K562 (cell line): ENCODE measurements around the gene PRODH2. TPM values are rescaled to one million over a fixed set of nuclear protein-coding genes. Genes with fewer than 3 reads are reported as not detected.
A peak's percentile ranks its signal among the peaks of the same experiment; 100 is the strongest.

Experiments
- ATAC-seq: fragments of 200-7000 bp; cut with Tn5 transposase; 3 replicates; pipeline ENCODE4 v1.9.1; 2020; ENCODE audit warnings: moderate library complexity
- BruUV-seq: library from RNA; stranded (reverse); fragments of 400-500 nt; replicated peaks from 2 replicates; lab custom pipeline; 2021; lab: Mats Ljungman, UMichigan
- CTCF ChIA-PET: fragments of 300-600 bp; formaldehyde crosslinking; extraction: SDS; loops from one replicate; lab custom pipeline; 2021; ENCODE audit warnings: low intra/inter-chr PET ratio; lab: Yijun Ruan, JAX
- POLR2A ChIA-PET: fragments of 300-600, 350-650 bp; sonication (Branson Sonifier 250); formaldehyde crosslinking; extraction: SDS; loops from one replicate; lab custom pipeline; 2021; ENCODE audit warnings: antibody characterized with exemption, inconsistent platforms; lab: Yijun Ruan, JAX
- DNase-seq, 4 experiments: peaks; one replicate each; pipeline versions ENCODE4 v3.0.0 to v3.0.0-alpha.2; 2011 to 2018; ENCODE audit warnings: low spot score in 3 of 4, mixed read lengths in 3 of 4; ENCODE audit errors: extremely low read depth in 1 of 4
- FAIRE-seq: peaks from 2 replicates; lab custom pipeline; 2011; peaks lifted over from hg19 to GRCh38; lab: Jason Lieb, UNC
- H2AFZ ChIP-seq: 2 replicates; pipeline ENCODE4 v1.6.0; 2011; ENCODE audit warnings: low read depth, low read length, control low read depth, inconsistent platforms
- H3K27ac ChIP-seq: fragments of 200-600 bp; 3 replicates; pipeline ENCODE4 v1.8.0; 2011; ENCODE audit warnings: low read depth, mild to moderate bottlenecking, control low read depth, inconsistent platforms, low read length, moderate library complexity, mixed read lengths; ENCODE audit errors: extremely low read depth
- H3K27me3 ChIP-seq, 2 experiments: fragments of 300-600 bp in 1 of 2; 2 replicates in 1 of 2; 3 replicates in 1 of 2; pipeline versions ENCODE4 v1.6.0 to v1.8.0; 2011; ENCODE audit warnings: inconsistent platforms in 2 of 2, low read length in 2 of 2, mild to moderate bottlenecking in 1 of 2, mixed read lengths in 1 of 2, moderate library complexity in 1 of 2; ENCODE audit not compliant: control insufficient read depth in 2 of 2, insufficient read depth in 2 of 2
- H3K36me3 ChIP-seq: fragments of 300-600 bp; 3 replicates; pipeline ENCODE4 v1.8.0; 2011; ENCODE audit warnings: mild to moderate bottlenecking, low read length, inconsistent platforms; ENCODE audit not compliant: control insufficient read depth, insufficient read depth
- H3K4me1 ChIP-seq, 2 experiments: fragments of 200-600 bp in 1 of 2; replicated peaks in 1 of 2; 2 replicates in 1 of 2; 3 replicates in 1 of 2; pipeline versions ENCODE4 v1.5.1 to v1.8.0; 2011; ENCODE audit warnings: inconsistent platforms in 2 of 2, low read length in 2 of 2, mild to moderate bottlenecking in 1 of 2, mixed read lengths in 1 of 2, moderate library complexity in 1 of 2; ENCODE audit not compliant: control insufficient read depth in 2 of 2, insufficient read depth in 2 of 2
- H3K4me2 ChIP-seq: 2 replicates; pipeline ENCODE4 v1.6.1; 2011; ENCODE audit warnings: low read length, control low read depth, inconsistent platforms, mixed read lengths; ENCODE audit not compliant: insufficient read depth
- H3K4me3 ChIP-seq: fragments of 200-600 bp; sonication (generic), shearing (Covaris generic); 2 replicates; pipeline ENCODE4 v1.5.1; 2016; ENCODE audit warnings: control low read depth, inconsistent platforms
- H3K79me2 ChIP-seq: fragments of 200-600 bp; 3 replicates; pipeline ENCODE4 v1.8.0; 2011; ENCODE audit warnings: low read length, inconsistent platforms; ENCODE audit not compliant: control insufficient read depth, insufficient read depth
- H3K9ac ChIP-seq, 2 experiments: 2 replicates each; pipeline versions ENCODE4 v1.6.0 to v1.6.1; 2011; ENCODE audit warnings: low read depth in 2 of 2, low read length in 2 of 2, control low read depth in 1 of 2, inconsistent platforms in 1 of 2, mild to moderate bottlenecking in 1 of 2, mixed read lengths in 1 of 2; ENCODE audit not compliant: insufficient read depth in 1 of 2
- H3K9me1 ChIP-seq: one replicate; pipeline ENCODE4 v1.6.0; 2011; ENCODE audit warnings: inconsistent platforms, mild to moderate bottlenecking, low read length, moderate library complexity; ENCODE audit not compliant: control insufficient read depth, insufficient read depth
- H3K9me3 ChIP-seq: replicated peaks from 2 replicates; pipeline ENCODE4 v1.5.1; 2011; ENCODE audit warnings: low read depth, low read length, inconsistent platforms; ENCODE audit not compliant: control insufficient read depth, insufficient read depth
- H4K20me1 ChIP-seq: replicated peaks from 2 replicates; pipeline ENCODE4 v1.6.1; 2011; ENCODE audit warnings: low read length, inconsistent platforms, mixed read lengths; ENCODE audit not compliant: control insufficient read depth, insufficient read depth
- POLR2G ChIP-seq: fragments of 200-400 bp; formaldehyde crosslinking; IDR thresholded peaks from 2 replicates; pipeline ENCODE4 v1.6.1; 2017; ENCODE audit warnings: low read depth, mild to moderate bottlenecking, antibody characterized with exemption, low read length, moderate library complexity
- RBFOX2 ChIP-seq: fragments of 200-400 bp; formaldehyde crosslinking; IDR thresholded peaks from 2 replicates; pipeline ENCODE4 v1.6.1; 2017; ENCODE audit warnings: low read depth, mild to moderate bottlenecking, low read length, moderate library complexity
- ZNF444 ChIP-seq: fragments of 250-450 bp; sonication (Bioruptor Pico); IDR thresholded peaks from 2 replicates; pipeline ENCODE4 v1.4.0; 2020; ENCODE audit warnings: mild to moderate bottlenecking, moderate library complexity
- WGBS: fragments of 100-300 bp; shearing (Covaris generic); methylation state at CpG from one replicate; pipeline ENCODE4 v1.1.6; 2016; ENCODE audit warnings: low coverage, mixed read lengths; ENCODE audit not compliant: insufficient coverage; ENCODE audit errors: missing lambda C conversion rate; 5-methylcytosine and 5-hydroxymethylcytosine counted together
- in situ Hi-C: fragments of 300-500 bp; cut with MboI; formaldehyde crosslinking; loops from 4 replicates; pipeline ENCODE4 v1.15.0; 2018; ENCODE audit warnings: inconsistent platforms, mixed read lengths
- intact Hi-C: fragments of 100-400 bp; cut with micrococcal nuclease; formaldehyde crosslinking; loops from 2 replicates; pipeline ENCODE4 v1.14.2; 2022
- polyA plus RNA-seq, 8 experiments: library from polyadenylated mRNA; depleted of rRNA in 4 of 8; stranded (reverse) in 5 of 8; unstranded in 3 of 8; fragments of >200 nt; fragmentation: Nextera tagmentation in 2 of 8; fragmentation: Illumina TruSeq in 1 of 8; extraction: Ambion mirVana in 2 of 8; extraction: Trizol in 1 of 8; gene quantifications; 2 replicates each; pipeline versions ENCODE4 v1.2.1 to v1.2.3, GENCODE V29; 2011 to 2014; ENCODE audit warnings: inconsistent platforms in 1 of 8, missing spikeins in 1 of 8
- total RNA-seq, 7 experiments: library from RNA; depleted of rRNA in 6 of 7; stranded (reverse); fragments of >200 nt in 6 of 7; fragmentation: Illumina TruSeq in 2 of 7; extraction: Trizol in 2 of 7; gene quantifications; 2 replicates each; pipeline versions ENCODE4 v1.2.1 to v1.2.3, GENCODE V29; 2011 to 2021; ENCODE audit warnings: low replicate concordance in 1 of 7

The PRODH2 gene
- total and polyA plus RNA-seq, 9 of the 15 experiments (the other 6 are each of a cell fraction or from before 2014, with no cell fraction given), result not detected

DNA sequence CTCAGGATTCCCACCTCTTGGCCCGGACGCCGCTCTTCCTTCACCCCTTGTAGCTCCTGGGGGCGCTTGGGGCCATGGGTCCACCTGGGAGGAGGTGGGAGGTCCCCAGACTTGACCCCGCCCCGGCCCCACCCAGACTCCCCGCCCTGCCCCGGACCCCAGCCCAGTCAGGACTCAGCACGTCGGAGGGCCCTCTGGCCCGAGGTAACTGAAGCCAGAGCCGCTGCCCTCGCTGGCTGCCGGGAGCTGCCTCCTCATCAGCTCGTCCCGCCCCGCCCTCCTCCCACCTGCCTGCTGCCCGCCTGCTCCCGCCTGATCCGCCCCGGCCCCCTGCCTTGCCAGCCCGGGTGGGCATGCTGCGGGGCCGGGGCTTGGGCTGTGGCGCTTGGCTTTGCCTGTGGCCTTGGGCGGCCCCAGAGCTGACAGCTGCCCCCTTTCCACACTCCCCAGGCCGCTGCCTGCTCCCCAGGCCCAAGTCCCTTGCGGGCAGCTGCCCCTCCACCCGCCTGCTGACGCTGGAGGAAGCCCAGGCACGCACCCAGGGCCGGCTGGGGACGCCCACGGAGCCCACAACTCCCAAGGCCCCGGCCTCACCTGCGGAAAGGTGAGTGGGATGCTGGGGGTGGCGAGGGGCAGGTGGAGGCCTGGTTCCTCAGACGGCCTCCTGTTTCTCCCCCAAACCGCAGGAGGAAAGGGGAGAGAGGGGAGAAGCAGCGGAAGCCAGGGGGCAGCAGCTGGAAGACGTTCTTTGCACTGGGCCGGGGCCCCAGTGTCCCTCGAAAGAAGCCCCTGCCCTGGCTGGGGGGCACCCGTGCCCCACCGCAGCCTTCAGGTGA, 27.9 kb downstream of the PRODH2 start:
- BruUV-seq, result no TSS peak
- no peaks in the 10 kb centered on the region for H3K79me2 ChIP-seq
- H3K27me3 ChIP-seq, result no peaks in the 10 kb centered on the region
- in situ Hi-C loops, result no loop called here
- H3K9me3 ChIP-seq, result no peaks in the 10 kb centered on the region
- intact Hi-C loops, result no loop called here
- DNase-seq (no peak), FAIRE-seq (no peak), ATAC-seq (no peak)
- no peak overlapping the region for H3K4me2 ChIP-seq
- H3K9me1 ChIP-seq, result no peaks in the 10 kb centered on the region
- H3K9ac ChIP-seq, result no peak overlapping the region
- H3K4me1 ChIP-seq, result peaks cover 0 to 40% of the 10 kb centered on the region in 2 experiments; a peak in 1 of 5 replicates
- no peak for TF ChIP-seq ZNF444 (CRISPR knock-in tag)
- TF ChIP-seq POLR2G, result 0 out of 2 replicates have a peak, but pooled peaks have one; percentile 8
- peak; percentile 44 for TF ChIP-seq RBFOX2
- CTCF ChIA-PET, result no interaction called here
- H3K27ac ChIP-seq, result no peak overlapping the region
- POLR2A ChIA-PET, result interaction anchor here (0.6 kb wide), 1 partner anchor 90 kb away, joined by 3 read pairs; no protein-coding TSS in a partner anchor
- H3K36me3 ChIP-seq, result peaks cover 12% of the 10 kb centered on the region; the same call in 1 of the 3 replicates
- WGBS, result 83% methylated on average over 15 of the region's 45 CpGs
- H2AFZ ChIP-seq, result no peak overlapping the region
- no peaks in the 10 kb centered on the region for H4K20me1 ChIP-seq
- H3K4me3 ChIP-seq, result no peak overlapping the region
